ENCODE data around the gene SLC35B1.

Gene SLC35B1

DNA sequence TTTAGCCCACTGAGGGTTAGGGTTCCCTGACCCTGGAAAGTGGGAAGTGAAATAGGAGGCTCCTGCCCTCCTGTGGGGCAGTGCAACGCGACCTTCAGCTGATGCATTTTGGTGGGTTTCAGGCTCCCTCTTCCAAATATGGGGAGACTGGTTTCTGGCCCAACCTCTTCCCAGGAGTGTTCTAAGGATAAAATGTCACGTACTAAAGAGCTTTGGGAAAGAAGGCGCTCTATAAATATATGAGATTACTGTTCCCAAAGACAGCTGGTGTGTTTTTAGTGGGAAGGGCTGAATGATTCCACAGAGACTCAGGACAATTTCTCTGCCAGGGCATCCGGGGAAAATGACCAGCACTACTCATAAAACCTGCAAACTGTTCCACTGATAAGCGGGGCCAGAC is 9.8 kb downstream of the SLC35B1 start:
- Histone ChIP-seq H3K27me3 (ENCODE audit: control insufficient read depth, low read length) (no peaks in the 10 kb centered on the region), H3K27ac (ENCODE audit: low read depth, low read length) (no peak overlapping the region), H3K4me1 (ENCODE audit: control insufficient read depth, low read length) (peaks cover 7% of the 10 kb centered on the region; the same call in 1 of the 2 replicates), H3K4me3 (ENCODE audit: low read length) (no peak overlapping the region), H3K9me3 (ENCODE audit: control insufficient read depth, insufficient read depth, low read length) (no peaks in the 10 kb centered on the region), H3K4me2 (ENCODE audit: low read length) (no peak overlapping the region), H3K36me3 (ENCODE audit: control insufficient read depth, low read length) (peaks cover 25% of the 10 kb centered on the region), H3F3A (ENCODE audit: control insufficient read depth, insufficient read depth) (no peaks in the 10 kb centered on the region), H4K20me1 (ENCODE audit: control insufficient read depth, insufficient read depth, low read depth, low read length) (no peaks in the 10 kb centered on the region), H3K9me2 (replicated peaks; ENCODE audit: control insufficient read depth, low read length) (no peaks in the 10 kb centered on the region), H3K79me2 (ENCODE audit: control insufficient read depth, low read length) (no peaks in the 10 kb centered on the region)
- TF ChIP-seq, protein P1, sequence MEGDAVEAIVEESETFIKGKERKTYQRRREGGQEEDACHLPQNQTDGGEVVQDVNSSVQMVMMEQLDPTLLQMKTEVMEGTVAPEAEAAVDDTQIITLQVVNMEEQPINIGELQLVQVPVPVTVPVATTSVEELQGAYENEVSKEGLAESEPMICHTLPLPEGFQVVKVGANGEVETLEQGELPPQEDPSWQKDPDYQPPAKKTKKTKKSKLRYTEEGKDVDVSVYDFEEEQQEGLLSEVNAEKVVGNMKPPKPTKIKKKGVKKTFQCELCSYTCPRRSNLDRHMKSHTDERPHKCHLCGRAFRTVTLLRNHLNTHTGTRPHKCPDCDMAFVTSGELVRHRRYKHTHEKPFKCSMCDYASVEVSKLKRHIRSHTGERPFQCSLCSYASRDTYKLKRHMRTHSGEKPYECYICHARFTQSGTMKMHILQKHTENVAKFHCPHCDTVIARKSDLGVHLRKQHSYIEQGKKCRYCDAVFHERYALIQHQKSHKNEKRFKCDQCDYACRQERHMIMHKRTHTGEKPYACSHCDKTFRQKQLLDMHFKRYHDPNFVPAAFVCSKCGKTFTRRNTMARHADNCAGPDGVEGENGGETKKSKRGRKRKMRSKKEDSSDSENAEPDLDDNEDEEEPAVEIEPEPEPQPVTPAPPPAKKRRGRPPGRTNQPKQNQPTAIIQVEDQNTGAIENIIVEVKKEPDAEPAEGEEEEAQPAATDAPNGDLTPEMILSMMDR (IDR thresholded peaks at IDR 0.05; ENCODE audit: low read depth, low read length, poor library complexity, severe bottlenecking): no peak
- TF ChIP-seq EZH2phosphoT487 (IDR thresholded peaks at IDR 0.05; ENCODE audit: borderline replicate concordance, low read length): no peak

DNA sequence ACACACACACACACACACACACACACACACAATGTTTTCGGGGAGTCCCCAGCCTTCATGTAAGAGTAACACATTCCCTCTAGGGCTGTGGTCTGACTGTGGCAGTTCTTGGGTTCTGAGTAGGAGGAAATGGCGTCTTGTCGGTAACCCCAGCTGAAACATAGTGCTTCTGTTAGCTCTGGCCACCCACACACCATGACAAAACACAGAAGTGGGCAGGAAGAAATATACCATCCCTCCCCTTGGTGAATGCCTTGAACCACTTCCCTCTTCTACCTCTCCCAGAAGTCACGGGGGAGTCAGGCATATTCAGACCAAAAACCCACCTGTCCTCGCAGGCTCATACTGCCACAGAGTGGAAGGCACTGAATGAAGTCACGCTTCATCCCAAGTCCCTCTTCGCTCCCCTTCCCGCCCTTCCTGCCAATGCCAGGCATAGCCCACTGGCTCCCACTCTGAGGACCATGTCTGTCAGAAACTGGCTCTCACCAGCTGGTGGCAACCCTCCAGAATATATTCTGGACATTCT is 11.5 kb downstream of the SLC35B1 start:
- H3K9me3 ChIP-seq (ENCODE audit: control insufficient read depth, insufficient read depth, low read length): no peaks in the 10 kb centered on the region
- TF ChIP-seq, protein P1 (IDR thresholded peaks at IDR 0.05; ENCODE audit: low read depth, low read length, poor library complexity, severe bottlenecking): no peak
- TF ChIP-seq EZH2phosphoT487 (IDR thresholded peaks at IDR 0.05; ENCODE audit: borderline replicate concordance, low read length): no peak
- no peak overlapping the region for H3K4me3 ChIP-seq (ENCODE audit: low read length)
- no peaks in the 10 kb centered on the region for H3K27me3 ChIP-seq (ENCODE audit: control insufficient read depth, low read length)
- H4K20me1 ChIP-seq (ENCODE audit: control insufficient read depth, insufficient read depth, low read depth, low read length): no peaks in the 10 kb centered on the region
- H3K9me2 ChIP-seq (replicated peaks; ENCODE audit: control insufficient read depth, low read length): no peaks in the 10 kb centered on the region
- H3K4me1 ChIP-seq (ENCODE audit: control insufficient read depth, low read length): peaks cover 7% of the 10 kb centered on the region; the same call in 1 of the 2 replicates
- H3K27ac ChIP-seq (ENCODE audit: low read depth, low read length): no peak overlapping the region
- H3K36me3 ChIP-seq (ENCODE audit: control insufficient read depth, low read length): peaks cover 12% of the 10 kb centered on the region
- H3K79me2 ChIP-seq (ENCODE audit: control insufficient read depth, low read length): no peaks in the 10 kb centered on the region
- H3K4me2 ChIP-seq (ENCODE audit: low read length): no peak overlapping the region
- no peaks in the 10 kb centered on the region for H3F3A ChIP-seq (ENCODE audit: control insufficient read depth, insufficient read depth)

DNA sequence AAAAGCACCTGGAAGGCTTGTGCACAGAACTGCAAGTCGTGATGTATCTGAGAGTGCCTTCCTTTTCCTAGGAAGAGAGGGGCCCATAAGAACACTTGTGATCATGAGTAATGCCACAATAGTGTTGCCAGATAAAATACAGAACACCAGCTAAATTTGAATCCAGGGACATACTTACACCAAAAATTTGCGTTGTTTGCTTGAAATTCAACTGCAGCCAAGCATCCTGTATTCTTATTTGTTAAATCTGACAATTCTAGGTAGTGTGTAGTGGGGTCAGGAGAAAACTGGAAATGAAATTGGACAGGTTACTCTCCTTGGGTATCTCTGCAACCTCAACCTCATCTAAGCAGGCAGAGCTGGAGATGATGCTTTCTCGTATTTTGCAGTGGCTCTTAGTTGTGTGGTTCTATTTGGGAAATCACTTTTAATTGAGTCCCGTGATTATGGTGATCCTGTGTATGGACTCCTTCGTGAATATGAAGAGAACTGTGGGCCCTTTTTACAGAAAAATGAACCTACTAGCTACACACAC is 12.0 kb downstream of the SLC35B1 start:
- no peak overlapping the region for H3K4me2 ChIP-seq (ENCODE audit: low read length)
- H3K9me2 ChIP-seq (replicated peaks; ENCODE audit: control insufficient read depth, low read length): no peaks in the 10 kb centered on the region
- H3K36me3 ChIP-seq (ENCODE audit: control insufficient read depth, low read length): peaks cover 7% of the 10 kb centered on the region
- H3F3A ChIP-seq (ENCODE audit: control insufficient read depth, insufficient read depth): no peaks in the 10 kb centered on the region
- H3K4me3 ChIP-seq (ENCODE audit: low read length): no peak overlapping the region
- no peak for TF ChIP-seq EZH2phosphoT487 (IDR thresholded peaks at IDR 0.05; ENCODE audit: borderline replicate concordance, low read length)
- TF ChIP-seq, protein P1 (IDR thresholded peaks at IDR 0.05; ENCODE audit: low read depth, low read length, poor library complexity, severe bottlenecking): no peak
- H3K27me3 ChIP-seq (ENCODE audit: control insufficient read depth, low read length): no peaks in the 10 kb centered on the region
- no peaks in the 10 kb centered on the region for H4K20me1 ChIP-seq (ENCODE audit: control insufficient read depth, insufficient read depth, low read depth, low read length)
- no peak overlapping the region for H3K27ac ChIP-seq (ENCODE audit: low read depth, low read length)
- H3K4me1 ChIP-seq (ENCODE audit: control insufficient read depth, low read length): peaks cover 7% of the 10 kb centered on the region; the same call in 1 of the 2 replicates
- no peaks in the 10 kb centered on the region for H3K9me3 ChIP-seq (ENCODE audit: control insufficient read depth, insufficient read depth, low read length)
- no peaks in the 10 kb centered on the region for H3K79me2 ChIP-seq (ENCODE audit: control insufficient read depth, low read length)
